Daoy (cell line): ENCODE results near the gene ZCCHC3. TPM values are rescaled to one million over a fixed set of nuclear protein-coding genes. Genes with fewer than 3 reads are reported as not detected.
A peak's percentile ranks its signal among the peaks of the same experiment; 100 is the strongest.
"Not testable (repeated sequence)": the region's sequence is repeated elsewhere in the genome, so short reads cannot be mapped to it uniquely, and the experiment has no call there.

Experiments used
- DNase-seq: peaks from one replicate; pipeline ENCODE4 v3.0.0-alpha.2; 2015; ENCODE audit warnings: low read depth
- total RNA-seq: library from RNA; depleted of rRNA; stranded (reverse); fragments of >200 nt; shearing (Covaris generic); gene quantifications from 2 replicates; pipeline ENCODE4 v1.2.3, GENCODE V29; 2014; rRNA removed

Gene ZCCHC3
- total RNA-seq, result 14.3 and 15.8 TPM in 2 replicates

DNA sequence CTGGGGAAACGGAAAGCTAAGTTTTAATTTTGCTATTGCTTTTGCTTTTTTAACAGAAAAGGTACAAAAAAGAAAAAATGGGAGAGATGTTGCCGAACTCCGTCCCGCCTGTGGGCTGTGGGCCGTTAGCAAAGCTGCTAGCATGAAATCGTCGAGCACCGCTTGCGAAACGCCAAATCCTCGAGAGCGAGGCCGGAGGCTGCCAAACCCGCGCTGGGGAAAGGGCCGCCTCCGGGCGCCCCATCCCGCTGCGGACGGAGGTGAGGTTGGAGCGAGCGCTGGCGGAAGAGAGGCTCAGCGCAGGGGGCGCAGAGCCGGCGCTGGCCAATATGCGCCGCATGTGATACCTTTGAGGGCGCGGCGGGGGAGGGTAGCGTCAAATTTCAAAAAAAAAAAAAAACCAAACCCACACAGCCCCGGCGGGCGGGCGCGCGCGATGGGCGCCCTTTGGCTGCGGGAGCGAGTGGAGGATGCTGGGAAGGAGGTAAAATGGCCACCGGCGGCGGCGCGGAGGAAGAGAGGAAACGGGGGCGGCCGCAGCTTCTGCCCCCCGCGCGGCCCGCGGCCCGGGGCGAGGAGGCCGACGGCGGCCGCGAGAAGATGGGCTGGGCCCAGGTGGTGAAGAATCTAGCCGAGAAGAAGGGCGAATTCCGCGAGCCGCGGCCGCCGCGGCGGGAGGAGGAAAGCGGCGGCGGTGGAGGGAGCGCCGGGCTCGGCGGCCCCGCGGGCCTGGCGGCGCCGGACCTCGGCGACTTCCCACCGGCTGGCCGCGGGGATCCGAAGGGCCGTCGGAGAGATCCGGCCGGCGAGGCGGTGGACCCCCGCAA, at the start of gene ZCCHC3:
TSS of gene ZCCHC3 (plus strand) at position 473 of the 827 bp plus-strand sequence. CDS start at position 490, 17 bp downstream.
- peak; percentile 94 for DNase-seq

GRCh38 chr20:251354-251753, 46.0 kb upstream of the ZCCHC3 start:
- no peak for DNase-seq

- DNase-seq, result no peak
Observed at GRCh38 chr20:252801-253200, 44.6 kb upstream of the ZCCHC3 start.

DNA sequence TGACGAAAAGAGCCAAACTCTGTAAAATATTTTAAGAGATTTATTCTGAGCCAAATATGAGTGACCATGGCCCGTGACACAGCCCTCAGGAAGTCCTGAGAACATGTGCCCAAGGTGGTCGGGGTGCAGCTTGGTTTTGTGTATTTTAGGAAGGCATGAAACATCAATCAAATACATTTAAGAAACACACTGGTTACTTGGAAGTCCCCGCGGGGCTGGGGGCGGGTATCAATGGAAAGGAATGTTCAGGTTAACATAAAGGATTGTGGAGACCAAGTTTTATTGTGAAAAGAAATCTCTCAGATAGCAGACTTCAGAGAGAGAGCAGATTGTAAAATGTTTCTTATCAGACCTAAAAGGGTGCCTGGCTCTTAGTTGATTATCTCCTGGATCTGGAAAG, 43.9 kb upstream of the ZCCHC3 start:
- DNase-seq, result not testable (repeated sequence)

DNA sequence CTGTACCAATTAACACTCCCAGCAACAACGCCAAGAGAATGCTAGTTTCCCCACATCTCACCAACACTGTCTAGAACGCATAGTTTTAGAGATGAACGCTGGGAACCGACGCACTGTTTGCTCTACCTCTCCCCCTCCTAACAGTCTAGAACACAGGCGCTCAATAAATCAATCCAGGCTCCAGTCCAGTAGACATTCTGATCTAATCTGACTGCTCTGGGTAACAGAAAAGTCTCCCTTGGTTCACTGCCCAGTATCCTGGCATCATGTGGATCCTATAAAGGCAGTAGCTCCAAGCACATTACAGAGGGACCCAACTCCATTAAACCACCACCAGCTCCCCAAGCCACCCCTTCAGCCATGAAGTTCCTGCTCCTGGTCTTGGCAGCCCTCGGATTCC, 40.0 kb upstream of the ZCCHC3 start, which contains the start of gene DEFB132:
TSS of gene DEFB132 (plus strand) at position 306 of the 400 bp plus-strand sequence. CDS start at position 361, 55 bp downstream.
- no peak for DNase-seq

GRCh38 chr20:258269-258858, 39.0 kb upstream of the ZCCHC3 start:
- DNase-seq, result no peak

GRCh38 chr20:258963-259362, 38.4 kb upstream of the ZCCHC3 start:
- peak; percentile 33 for DNase-seq

- no peak for DNase-seq
Observed at GRCh38 chr20:259981-260380, 37.4 kb upstream of the ZCCHC3 start.

DNA sequence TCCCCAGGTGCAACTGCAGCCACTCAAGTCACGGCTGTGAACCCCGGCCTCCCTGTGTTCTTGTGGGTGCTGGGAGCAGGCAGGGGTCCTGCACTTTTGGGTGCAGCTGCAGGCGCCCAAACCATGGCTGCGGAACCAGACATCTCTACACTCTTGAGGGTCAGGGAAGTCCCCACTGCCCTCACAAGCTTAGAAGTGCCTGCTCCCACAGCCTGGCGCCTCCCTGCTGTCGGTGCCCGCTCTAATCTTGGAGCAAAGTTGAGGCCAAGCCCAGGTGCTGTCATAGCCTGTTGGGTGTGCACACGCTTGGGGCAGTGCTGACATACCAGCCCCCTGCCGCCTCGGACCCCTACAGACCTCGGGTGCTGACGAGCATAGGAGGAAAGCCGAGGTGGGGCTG, 33.7 kb upstream of the ZCCHC3 start:
- no peak for DNase-seq

DNA sequence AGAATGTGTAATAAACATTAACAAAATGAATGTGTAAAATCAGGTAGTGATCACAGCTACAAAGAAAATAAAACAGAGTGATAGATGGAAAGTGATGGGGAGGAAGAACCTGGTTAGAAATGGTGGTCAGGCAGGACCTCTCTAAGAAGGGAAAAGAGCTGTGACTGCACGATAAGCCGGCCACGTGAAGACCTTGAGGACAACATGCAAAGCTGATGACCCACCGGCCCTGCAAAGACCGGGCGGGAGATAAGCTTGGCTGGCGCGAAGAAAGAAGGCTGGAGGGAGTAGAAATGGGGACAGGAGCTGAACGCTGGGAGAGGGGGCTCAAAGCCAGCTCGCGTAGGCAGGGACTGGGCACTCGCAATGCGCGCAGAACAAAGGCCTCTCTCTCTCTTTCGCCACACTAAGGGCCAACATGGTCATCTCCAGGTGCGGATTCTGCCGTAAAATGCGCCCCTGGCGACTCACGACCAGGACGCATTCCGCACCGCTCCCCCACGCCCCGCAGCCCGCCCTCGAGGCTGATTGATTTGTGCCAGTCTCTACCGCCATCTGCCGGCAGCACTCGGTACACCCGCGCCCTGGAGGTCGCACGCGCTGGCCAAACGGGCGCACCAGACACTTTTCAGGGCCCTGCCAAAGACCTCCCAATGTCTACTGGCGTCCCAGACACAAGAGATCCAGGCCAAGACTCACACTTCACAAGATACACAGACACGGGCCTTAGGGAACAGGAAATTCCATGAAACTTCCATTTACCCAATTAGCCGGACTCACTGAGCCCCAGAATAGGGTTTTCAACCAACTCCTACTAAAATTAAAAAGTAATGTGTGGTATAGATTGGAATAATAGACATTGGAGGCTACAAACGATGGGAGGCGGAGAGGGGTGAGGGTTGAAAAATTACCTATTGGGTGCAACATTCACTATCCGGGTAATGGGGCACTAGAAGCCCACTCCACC, 30.5 kb upstream of the ZCCHC3 start:
- peak; percentile 88 for DNase-seq

DNA sequence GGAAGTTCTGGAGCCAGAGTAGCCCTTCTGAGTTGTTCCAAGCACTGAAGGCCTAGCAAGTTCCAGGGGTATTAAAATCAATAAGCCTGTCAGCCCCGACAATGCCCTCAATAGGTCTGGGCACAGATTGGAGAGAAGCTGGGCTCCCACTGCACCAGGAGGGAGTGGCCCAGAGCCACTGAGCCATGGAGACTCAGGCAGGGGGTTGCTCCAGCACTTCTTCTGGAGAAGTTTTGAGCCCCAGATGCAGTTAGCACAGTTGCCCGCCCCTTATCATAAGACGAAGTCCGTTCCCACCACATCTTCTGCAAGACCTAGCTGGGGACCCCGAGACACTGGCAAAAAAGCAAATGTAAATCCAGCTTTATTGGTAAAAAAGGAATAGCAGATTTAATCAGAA, 26.9 kb upstream of the ZCCHC3 start:
- DNase-seq, result no peak

GRCh38 chr20:271069-271468, 26.3 kb upstream of the ZCCHC3 start:
- no peak for DNase-seq

- no peak for DNase-seq
Observed at GRCh38 chr20:271528-271927, 25.8 kb upstream of the ZCCHC3 start.

GRCh38 chr20:272718-273117, 24.7 kb upstream of the ZCCHC3 start:
- no peak for DNase-seq

DNA sequence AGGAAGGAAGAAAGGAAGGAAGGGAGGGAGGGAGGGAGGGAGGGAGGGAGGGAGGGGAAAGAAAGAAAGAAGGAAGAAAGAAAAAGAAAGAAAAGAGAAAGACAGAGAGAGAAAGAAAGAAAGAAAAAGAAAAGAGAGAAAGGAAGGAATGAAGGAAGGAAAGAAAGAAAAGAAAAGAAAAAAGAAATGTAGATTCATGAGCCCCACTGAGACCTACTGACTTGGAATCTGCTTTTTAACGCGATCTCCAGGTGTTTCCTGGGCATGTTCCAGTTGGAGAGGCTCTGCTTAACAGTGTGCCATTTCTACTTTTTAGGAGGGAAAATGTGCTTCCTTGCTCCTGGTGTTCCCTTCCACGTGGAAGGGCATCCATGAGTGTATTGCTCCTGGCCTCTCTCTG, 23.5 kb upstream of the ZCCHC3 start:
- no peak for DNase-seq

DNA sequence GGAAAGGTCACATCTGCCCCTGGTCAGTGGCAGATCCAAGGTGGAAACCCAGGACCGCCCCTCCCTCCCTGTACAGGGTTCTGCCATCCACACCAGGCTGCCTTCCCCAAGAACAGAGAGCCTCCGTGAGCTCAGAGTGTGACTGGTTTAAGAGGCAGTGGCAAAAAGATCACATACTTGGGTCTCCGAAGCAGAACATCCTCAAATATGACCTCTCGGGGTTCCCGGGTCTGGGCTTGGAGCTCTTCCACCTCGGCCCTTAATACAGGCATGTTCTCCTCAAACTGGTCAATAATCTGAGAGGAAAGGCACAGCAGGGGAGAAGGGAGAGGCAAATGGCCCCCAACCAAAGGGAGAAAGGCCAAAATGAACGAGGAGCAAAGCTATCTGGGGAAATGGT, 21.6 kb upstream of the ZCCHC3 start:
- no peak for DNase-seq

DNA sequence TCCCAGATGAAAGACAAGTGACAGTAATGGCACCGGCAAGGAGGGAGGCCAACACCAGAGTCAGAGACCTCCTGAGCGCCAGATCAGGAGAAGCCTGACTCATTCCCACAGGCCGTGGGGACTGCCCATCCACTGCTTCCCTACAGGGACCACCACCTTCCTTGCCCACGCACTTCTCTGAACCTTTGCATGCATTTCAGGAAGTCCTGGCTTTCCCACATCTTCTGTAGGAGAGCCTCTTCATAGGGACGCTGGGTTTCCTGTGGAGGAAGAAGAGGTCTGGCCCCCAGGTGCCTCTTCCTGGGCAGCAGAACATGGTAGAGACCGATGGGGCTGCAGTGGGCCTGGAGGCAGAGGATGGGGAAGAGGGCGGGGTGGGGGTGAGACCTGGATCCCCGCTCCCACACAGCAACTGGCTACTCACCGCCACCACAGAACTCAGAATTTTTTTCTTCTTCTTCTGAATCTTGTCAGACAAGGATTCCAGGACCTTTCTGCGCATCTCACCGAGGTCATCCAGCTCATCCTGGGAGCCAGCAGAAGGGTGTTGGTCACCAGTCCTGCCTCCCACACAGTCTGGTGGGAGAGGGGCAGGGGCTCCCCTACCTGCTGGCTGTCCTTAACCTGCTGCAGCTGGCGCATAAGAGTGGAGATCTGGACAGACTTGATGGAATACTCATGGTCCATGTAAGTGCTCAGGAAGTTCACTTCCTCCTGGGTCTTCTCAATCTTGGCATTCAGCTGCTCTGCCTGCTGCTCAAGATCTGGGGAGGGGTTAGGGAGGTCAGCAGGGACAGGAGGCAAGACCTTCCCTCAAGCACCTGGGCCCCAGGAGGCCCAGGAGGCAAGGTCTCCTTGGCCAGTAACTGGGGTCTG, 20.5 kb upstream of the ZCCHC3 start:
- DNase-seq, result no peak

GRCh38 chr20:277496-277781, 19.9 kb upstream of the ZCCHC3 start:
- DNase-seq, result no peak

- no peak for DNase-seq
Observed at GRCh38 chr20:278181-278580, 19.2 kb upstream of the ZCCHC3 start.

GRCh38 chr20:278607-279571, 18.5 kb upstream of the ZCCHC3 start:
- no peak for DNase-seq
